AG09319 (cell line): ENCODE data around the gene CTSA.

Source experiments
- DNase-seq: peaks from one replicate; pipeline ENCODE4 v3.0.0-alpha.2; 2010; ENCODE audit warnings: low read depth; ENCODE audit errors: extremely low read depth
- TF ChIP-seq, protein P1 (sequence below): IDR thresholded peaks from 2 replicates; pipeline ENCODE4 v1.5.1; 2011; ENCODE audit warnings: low read depth, mild to moderate bottlenecking, inconsistent platforms, low read length, moderate library complexity

Gene CTSA

DNA sequence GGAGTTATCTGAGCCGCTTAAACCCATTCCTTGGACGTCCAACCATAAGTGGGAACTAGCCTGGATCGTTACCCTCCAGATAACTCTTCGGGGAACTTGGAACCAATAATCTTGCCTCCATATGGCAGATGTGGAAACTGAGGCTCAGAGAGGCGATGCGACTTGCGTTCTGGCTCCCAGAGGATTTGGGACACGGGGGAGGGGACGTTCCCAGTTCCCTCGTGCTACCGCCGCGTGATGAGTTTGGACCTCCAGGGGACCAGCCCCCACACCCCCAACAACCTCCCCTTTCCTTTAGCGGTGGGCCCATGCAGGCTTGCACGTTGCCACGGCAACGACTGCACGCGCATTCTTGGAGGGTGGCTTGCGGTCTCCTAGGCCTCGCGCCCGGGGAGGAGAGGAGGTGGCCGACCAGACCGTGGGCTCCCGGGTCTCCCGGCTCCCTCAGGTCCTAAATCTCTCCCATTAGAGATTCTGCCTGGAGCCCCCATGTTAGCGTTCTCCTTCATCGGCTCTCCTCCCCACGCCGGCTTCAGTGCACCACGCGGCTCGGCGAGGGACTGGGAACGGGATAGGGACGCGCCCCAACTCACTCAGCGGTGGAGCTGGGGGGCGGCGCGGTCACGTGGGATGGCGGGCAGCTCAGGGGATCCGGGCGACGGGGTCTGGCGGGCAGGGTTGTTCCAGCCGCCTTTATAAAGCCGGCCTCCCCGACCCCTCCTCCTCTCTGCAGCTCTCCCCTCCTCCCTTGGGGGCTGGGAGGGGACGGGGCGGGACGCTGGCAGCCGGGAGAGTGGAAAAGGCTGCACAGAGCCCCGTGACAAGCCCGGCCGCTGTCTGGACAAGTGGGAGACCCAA is 20.6 kb downstream of the CTSA start, which contains the start of gene PLTP:
Gene PLTP, minus strand, starts transcription at position 670 of the 858 bp plus-strand sequence. CDS start 703 bp downstream, outside the sequence.
- DNase-seq = no peak
- TF ChIP-seq, protein P1, sequence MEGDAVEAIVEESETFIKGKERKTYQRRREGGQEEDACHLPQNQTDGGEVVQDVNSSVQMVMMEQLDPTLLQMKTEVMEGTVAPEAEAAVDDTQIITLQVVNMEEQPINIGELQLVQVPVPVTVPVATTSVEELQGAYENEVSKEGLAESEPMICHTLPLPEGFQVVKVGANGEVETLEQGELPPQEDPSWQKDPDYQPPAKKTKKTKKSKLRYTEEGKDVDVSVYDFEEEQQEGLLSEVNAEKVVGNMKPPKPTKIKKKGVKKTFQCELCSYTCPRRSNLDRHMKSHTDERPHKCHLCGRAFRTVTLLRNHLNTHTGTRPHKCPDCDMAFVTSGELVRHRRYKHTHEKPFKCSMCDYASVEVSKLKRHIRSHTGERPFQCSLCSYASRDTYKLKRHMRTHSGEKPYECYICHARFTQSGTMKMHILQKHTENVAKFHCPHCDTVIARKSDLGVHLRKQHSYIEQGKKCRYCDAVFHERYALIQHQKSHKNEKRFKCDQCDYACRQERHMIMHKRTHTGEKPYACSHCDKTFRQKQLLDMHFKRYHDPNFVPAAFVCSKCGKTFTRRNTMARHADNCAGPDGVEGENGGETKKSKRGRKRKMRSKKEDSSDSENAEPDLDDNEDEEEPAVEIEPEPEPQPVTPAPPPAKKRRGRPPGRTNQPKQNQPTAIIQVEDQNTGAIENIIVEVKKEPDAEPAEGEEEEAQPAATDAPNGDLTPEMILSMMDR = no peak

DNA sequence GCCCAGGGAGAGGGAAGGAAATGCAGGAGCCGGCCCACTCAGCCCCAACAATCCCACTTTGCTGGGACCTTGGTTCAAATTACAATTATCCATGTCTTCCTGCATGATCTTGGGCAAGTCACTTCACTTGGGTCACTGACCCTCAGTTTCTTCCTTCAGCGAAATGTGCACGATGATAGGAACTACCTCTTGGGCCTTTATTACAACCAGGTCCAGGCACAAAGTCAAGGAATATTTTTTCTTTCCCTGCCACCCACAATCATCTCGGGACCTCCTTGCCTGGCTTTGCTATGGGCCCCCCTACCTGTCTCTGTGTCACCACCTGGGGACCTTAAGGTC is 21.2 kb downstream of the CTSA start:
- TF ChIP-seq, protein P1 = no peak
- DNase-seq = no peak

DNA sequence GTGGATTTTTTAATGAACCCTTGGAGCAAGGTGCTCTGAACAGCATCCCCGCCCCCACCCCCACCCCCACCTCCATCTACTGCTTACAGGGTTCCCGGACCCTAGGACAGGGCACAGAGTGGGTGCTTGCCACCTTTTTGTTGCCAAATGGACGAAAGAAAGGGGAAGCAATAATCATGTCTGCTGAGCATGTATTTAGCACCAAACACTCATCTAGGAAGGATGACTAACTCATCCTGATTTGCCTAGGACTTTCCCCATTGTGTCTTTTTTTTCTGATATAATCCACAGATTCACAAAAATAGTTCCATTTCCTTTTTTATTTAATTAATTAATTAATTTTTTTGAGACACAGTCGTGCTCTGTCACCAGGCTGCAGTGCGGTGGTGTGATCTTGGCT is 22.0 kb downstream of the CTSA start:
- DNase-seq = no peak
- TF ChIP-seq, protein P1 = no peak

DNA sequence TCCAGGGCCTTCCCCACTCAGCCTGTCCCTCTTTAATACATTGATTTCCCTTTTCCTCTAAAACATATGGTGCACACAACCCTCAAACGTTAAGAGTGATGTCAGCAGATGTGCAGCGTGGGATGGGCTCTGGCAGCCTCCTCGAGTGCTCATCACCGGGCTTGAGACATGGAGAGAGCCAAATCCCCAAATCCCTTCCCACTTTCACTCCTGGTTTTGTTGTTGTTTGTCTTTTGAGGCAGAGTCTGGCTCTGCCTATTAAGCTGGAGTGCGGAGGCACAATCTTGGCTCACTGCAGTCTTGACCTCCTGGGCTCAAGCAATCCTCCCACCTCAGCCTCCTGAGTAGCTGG is 26.6 kb downstream of the CTSA start:
- DNase-seq = no peak
- TF ChIP-seq, protein P1 = no peak

DNA sequence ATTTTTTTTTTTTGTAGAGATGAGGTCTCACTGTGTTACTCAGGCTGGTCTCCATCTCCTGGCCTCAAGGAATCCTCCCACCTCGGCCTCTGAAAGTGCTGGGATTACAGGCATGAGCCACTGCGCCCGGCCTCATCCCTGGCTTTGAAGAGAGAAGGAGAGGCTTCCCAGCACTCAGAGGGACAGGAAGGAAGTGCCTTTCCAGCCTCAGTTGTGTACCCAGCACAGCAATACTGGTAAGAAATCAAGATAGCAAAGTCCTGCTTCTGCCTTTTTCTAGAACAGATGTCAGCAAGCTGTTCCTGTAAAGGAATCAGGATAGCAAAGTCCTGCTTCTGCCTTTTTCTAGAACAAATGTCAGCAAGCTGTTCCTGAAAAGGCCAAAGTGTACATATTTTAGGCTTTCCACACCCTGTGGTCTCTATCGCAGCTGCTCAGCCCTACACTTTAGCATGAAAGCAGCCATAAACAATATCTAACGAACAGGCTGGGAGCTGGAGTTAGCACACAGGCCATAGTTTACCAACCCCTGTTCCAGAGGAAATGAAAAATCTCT is 27.1 kb downstream of the CTSA start:
- TF ChIP-seq, protein P1 = no peak
- DNase-seq = no peak

DNA sequence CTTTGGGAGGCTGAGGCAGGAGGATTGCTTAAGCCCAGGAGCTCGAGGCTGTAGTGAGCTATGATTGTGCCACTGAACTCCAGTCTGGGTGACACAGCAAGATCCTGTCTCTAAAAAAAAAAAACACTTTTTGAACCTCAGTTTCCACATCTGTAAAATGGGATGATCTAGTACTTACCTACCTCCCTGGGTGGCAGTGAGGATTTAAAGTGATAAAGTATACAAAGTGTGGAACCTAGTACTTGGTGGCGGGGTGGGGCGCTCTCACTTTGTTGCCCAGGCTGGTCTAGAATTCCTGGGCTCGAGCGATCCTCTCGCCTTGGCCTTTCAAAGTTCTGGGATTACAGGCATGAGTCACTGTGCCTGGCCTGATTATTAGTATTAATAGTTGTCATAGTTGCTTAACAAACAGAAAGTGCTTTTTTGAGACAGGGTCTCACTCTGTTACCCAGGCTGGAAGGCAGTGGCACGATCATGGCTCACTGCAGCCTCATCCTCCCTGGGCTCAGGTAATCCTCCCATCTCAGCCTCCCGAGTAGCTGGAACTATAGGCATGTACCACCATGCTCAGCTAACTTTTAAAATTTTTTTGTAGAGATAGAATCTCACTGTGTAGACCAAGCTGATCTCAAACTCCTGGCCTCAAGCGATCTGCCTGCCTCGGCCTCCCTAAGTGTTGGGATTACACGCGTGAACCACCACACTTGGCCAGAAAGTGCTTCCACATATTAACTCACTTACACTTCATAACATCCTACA is 27.8 kb downstream of the CTSA start:
- no peak for DNase-seq
- TF ChIP-seq, protein P1 = no peak
